H1 (cell line): Measurements from ENCODE around the gene C15orf61. TPM values are rescaled to one million over a fixed set of nuclear protein-coding genes. Genes with fewer than 3 reads are reported as not detected.

Experiments
- polyA plus RNA-seq, 7 experiments: library from polyadenylated mRNA; depleted of rRNA in 3 of 7; stranded (reverse) in 5 of 7; unstranded in 2 of 7; fragments of >200 nt in 5 of 7; fragments of 200-250 nt in 2 of 7; gene quantifications; 1 replicate in 5 of 7; 2 replicates in 1 of 7; 4 replicates in 1 of 7; pipeline versions ENCODE4 v1.2.1 to v1.2.3, GENCODE V29; 2011 to 2013; ENCODE audit warnings: missing spikeins in 2 of 7, mixed read lengths in 2 of 7
- total RNA-seq: library from RNA; stranded (reverse); fragmentation: NEBNext Ultra II Directional; extraction: Animal tissue kit (Norgen Biotek cat#: 25700); gene quantifications from 2 replicates; pipeline ENCODE4 v1.2.1, GENCODE V29; 2021
- TF ChIP-seq, protein P1 (sequence below): fragments of 300-600 bp; sonication (generic); IDR thresholded peaks from 2 replicates; pipeline ENCODE4 v1.7.1; 2012; ENCODE audit warnings: low read length, moderate library complexity, mild to moderate bottlenecking, inconsistent platforms; ENCODE audit not compliant: insufficient replicate concordance

C15orf61 gene
- total and polyA plus RNA-seq, 2 of the 8 experiments (the other 6 are each of a cell fraction or from before 2014, with no cell fraction given) = 1.7 to 2.0 TPM

DNA sequence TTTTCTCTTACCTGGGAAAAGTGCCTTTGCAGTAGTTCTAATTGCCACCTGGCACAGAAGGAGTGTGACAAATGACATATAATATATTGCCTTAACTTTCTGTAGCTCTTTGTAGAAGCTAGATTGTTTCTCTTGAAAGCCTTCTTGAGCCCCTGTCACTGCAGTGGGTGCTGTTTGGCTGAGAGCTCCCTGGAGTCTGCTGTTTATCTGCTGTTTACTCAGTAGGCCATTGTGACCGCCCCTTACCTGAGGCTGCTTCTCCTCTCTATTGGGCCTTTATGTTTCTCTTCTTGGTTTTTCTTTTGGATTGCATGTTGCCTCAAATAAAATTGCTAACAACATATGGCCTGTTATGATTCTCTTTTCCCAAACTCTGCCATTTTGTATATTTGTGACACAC is 38.2 kb downstream of the C15orf61 start (continued):
- TF ChIP-seq, protein P1, sequence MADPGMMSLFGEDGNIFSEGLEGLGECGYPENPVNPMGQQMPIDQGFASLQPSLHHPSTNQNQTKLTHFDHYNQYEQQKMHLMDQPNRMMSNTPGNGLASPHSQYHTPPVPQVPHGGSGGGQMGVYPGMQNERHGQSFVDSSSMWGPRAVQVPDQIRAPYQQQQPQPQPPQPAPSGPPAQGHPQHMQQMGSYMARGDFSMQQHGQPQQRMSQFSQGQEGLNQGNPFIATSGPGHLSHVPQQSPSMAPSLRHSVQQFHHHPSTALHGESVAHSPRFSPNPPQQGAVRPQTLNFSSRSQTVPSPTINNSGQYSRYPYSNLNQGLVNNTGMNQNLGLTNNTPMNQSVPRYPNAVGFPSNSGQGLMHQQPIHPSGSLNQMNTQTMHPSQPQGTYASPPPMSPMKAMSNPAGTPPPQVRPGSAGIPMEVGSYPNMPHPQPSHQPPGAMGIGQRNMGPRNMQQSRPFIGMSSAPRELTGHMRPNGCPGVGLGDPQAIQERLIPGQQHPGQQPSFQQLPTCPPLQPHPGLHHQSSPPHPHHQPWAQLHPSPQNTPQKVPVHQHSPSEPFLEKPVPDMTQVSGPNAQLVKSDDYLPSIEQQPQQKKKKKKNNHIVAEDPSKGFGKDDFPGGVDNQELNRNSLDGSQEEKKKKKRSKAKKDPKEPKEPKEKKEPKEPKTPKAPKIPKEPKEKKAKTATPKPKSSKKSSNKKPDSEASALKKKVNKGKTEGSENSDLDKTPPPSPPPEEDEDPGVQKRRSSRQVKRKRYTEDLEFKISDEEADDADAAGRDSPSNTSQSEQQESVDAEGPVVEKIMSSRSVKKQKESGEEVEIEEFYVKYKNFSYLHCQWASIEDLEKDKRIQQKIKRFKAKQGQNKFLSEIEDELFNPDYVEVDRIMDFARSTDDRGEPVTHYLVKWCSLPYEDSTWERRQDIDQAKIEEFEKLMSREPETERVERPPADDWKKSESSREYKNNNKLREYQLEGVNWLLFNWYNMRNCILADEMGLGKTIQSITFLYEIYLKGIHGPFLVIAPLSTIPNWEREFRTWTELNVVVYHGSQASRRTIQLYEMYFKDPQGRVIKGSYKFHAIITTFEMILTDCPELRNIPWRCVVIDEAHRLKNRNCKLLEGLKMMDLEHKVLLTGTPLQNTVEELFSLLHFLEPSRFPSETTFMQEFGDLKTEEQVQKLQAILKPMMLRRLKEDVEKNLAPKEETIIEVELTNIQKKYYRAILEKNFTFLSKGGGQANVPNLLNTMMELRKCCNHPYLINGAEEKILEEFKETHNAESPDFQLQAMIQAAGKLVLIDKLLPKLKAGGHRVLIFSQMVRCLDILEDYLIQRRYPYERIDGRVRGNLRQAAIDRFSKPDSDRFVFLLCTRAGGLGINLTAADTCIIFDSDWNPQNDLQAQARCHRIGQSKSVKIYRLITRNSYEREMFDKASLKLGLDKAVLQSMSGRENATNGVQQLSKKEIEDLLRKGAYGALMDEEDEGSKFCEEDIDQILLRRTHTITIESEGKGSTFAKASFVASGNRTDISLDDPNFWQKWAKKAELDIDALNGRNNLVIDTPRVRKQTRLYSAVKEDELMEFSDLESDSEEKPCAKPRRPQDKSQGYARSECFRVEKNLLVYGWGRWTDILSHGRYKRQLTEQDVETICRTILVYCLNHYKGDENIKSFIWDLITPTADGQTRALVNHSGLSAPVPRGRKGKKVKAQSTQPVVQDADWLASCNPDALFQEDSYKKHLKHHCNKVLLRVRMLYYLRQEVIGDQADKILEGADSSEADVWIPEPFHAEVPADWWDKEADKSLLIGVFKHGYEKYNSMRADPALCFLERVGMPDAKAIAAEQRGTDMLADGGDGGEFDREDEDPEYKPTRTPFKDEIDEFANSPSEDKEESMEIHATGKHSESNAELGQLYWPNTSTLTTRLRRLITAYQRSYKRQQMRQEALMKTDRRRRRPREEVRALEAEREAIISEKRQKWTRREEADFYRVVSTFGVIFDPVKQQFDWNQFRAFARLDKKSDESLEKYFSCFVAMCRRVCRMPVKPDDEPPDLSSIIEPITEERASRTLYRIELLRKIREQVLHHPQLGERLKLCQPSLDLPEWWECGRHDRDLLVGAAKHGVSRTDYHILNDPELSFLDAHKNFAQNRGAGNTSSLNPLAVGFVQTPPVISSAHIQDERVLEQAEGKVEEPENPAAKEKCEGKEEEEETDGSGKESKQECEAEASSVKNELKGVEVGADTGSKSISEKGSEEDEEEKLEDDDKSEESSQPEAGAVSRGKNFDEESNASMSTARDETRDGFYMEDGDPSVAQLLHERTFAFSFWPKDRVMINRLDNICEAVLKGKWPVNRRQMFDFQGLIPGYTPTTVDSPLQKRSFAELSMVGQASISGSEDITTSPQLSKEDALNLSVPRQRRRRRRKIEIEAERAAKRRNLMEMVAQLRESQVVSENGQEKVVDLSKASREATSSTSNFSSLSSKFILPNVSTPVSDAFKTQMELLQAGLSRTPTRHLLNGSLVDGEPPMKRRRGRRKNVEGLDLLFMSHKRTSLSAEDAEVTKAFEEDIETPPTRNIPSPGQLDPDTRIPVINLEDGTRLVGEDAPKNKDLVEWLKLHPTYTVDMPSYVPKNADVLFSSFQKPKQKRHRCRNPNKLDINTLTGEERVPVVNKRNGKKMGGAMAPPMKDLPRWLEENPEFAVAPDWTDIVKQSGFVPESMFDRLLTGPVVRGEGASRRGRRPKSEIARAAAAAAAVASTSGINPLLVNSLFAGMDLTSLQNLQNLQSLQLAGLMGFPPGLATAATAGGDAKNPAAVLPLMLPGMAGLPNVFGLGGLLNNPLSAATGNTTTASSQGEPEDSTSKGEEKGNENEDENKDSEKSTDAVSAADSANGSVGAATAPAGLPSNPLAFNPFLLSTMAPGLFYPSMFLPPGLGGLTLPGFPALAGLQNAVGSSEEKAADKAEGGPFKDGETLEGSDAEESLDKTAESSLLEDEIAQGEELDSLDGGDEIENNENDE = no peak
- TF ChIP-seq, all 59 proteins: peak for 0
